IPS-NIHi11 (cell line): ENCODE results near the gene OR2L8.

Source experiments
- DNase-seq: peaks from one replicate; pipeline ENCODE4 v3.0.0; 2012; ENCODE audit warnings: mixed read lengths, low spot score

Gene OR2L8

GRCh38 chr1:247948558-247948957 lies at the start of gene OR2L8:
Gene OR2L8, plus strand, starts transcription at chr1:247948858. Its CDS starts 0 bp downstream, at chr1:247948858.
- no peak for DNase-seq

GRCh38 chr1:247904122-247904521 lies 44.5 kb upstream of the OR2L8 start:
- no peak for DNase-seq

- DNase-seq: no peak
Observed at GRCh38 chr1:247905181-247905580, 43.5 kb upstream of the OR2L8 start.

DNA sequence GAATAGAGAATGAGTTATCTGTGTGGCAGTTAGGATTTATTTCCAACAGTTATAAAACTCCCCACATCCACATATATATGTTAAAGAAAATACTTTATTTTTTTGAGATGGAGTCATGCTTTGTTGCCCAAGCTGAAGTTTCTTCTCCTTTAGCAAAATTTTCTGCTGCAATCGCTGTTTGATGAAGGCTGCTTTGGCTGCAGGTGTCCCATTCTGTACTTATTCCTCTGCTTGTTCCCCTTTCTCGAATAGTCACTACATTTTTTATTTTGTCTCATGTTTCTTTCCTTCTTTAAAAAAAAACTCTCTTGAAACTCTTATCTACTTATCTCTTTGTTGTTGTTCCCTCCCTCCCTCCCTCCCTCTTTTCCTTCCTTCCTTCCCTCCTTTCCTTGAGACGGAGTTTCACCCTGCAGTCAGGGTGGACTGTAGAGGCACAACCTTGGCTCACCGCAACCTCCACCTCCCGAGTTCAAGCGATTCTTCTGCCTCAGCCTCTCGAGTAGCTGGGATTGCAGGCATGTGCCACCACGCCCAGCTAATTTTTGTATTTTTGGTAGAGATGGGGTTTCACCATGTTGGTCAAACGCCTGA lies 42.7 kb upstream of the OR2L8 start:
- no peak for DNase-seq

DNA sequence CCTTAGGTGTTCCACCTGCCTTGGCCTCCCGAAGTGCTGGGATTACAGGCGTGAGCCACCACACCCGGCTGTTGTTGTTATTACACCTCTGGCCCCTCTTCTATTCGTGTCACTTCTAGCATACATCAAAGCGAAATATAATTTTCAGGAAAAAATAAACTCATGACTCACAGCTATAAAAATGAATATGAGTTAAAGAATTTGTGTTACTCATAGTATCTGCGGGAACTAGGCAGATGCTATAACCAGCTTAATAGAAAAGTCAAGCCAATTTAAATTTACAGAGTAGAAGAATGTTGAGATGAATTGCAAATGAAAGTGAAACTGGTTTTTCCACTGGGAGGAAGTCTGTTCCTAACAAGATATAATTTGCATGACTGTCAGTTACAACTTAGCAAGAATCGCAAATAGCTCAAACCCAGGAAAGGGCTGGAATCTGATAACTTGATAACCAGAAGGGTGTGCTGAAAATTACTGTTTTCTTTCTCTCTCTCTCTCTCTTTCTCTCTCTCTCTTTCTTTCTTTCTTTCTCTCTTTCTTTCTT lies 42.1 kb upstream of the OR2L8 start:
- DNase-seq: no peak

DNA sequence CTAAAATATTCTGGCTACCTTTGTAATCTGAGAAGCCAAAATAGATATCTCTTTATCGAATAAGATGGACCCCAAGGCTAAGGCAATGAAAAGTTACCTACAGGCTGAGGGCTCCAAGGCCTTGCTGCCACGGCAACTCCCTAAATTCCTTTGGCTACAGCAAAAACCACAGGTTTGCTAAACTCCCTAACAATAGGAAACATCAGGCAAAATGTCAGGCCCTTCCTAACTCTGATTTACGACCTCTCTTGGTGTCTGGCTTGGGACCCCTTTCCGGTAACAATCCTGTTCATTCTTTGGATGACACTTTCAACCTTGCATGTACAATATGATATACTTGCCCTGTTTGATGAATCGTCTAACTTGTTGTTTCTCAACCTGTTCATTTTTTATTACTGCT lies 39.9 kb upstream of the OR2L8 start:
- no peak for DNase-seq

GRCh38 chr1:247913786-247914185 lies 34.9 kb upstream of the OR2L8 start:
- DNase-seq: no peak

GRCh38 chr1:247914941-247915662 lies 33.6 kb upstream of the OR2L8 start:
- no peak for DNase-seq

- DNase-seq: no peak
Observed at GRCh38 chr1:247919952-247920351, 28.7 kb upstream of the OR2L8 start, which contains the start of gene OR2T8. Gene OR2T8, plus strand, starts transcription at chr1:247920252. Its CDS starts 766 bp downstream, at chr1:247921018.

DNA sequence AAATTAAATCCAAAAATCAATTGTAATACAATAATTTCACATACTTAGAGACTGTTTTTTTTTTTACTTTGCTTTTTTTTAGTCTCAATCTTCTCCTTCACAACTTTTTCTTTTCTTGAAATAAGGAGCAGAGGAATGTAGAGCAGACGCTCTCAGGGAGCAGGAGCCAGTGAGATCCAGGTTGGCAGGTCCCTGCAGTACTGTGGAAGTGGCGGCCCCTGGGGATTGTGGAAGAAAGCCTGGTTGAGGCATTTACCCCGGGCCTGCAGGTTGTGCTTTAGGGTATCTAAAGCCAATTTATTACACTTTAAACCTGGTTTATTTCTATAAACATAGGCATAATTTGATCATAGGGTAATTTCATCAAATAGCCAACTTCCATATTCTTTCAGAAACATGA lies 24.7 kb upstream of the OR2L8 start:
- DNase-seq: no peak

DNA sequence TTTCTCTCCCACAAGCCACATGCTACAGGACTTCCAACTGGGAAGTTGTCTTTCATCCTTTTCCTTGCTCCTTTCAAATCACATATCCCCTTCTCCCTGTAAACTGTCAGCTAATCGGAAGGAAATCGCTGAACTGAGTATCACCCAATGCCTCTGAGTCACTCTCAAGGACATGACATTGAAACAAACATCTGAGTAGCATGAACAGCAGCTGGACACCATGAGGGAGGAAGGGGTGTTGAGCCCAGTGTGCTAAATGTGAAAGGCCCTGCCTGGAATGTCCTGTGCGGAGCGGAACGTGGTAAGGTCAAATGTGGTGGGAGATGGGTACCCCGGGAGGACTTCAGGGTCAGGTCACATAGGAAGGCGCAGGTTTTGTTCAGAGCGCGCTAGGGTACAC lies 23.8 kb upstream of the OR2L8 start, which contains the start of gene OR2AJ1:
TSS of gene OR2AJ1 (plus strand) at position 22 of the 400 bp plus-strand sequence. CDS start 8,880 bp downstream, outside the sequence.
- no peak for DNase-seq

DNA sequence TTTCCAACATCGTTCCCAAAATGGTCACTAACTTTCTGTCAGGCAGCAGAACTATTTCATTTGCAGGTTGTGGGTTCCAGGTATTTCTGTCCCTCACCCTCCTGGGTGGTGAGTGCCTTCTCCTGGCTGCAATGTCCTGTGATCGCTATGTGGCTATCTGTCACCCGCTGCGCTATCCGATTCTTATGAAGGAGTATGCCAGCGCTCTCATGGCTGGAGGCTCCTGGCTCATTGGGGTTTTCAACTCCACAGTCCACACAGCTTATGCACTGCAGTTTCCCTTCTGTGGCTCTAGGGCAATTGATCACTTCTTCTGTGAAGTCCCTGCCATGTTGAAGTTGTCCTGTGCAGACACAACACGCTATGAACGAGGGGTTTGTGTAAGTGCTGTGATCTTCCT lies 14.7 kb upstream of the OR2L8 start:
- no peak for DNase-seq

- DNase-seq: no peak
Observed at GRCh38 chr1:247935781-247936180, 12.9 kb upstream of the OR2L8 start.

- DNase-seq: no peak
Observed at GRCh38 chr1:247936415-247936814, 12.2 kb upstream of the OR2L8 start.

DNA sequence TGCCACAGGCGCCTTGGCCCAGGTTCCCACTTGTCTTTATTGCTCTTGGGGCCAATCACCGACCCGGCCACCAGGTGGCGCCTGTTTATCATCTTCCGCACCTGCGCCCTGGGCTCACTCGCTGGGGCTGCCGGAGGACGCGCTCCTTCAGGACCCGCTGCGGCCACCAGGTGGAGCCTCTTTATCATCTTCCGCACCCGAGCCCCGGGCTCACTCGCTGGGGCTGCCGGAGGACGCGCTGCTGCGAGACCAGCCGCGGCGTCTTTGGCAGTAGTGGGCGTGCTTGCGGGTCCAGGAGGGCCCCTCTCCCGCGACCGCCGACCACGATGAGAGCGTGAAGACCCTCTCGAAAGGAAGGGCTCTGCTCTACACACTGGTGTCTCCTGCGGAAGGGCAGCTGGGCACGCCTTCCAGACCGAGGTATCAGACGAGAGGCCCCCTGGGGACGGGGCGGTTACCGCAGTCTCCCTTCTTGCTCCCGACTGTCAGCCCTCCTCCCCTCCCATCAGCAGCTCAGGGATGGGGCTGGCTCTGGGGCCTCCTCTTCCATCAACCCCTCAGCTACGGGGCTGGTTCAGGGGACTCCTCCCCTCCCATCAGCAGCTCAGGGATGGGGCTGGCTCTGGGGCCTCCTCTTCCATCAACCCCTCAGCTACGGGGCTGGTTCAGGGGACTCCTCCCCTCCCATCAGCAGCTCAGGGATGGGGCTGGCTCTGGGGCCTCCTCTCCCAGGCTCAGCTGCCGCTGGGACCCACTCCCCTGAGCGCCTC lies 11.5 kb upstream of the OR2L8 start:
- DNase-seq: peak; percentile 19

- DNase-seq: no peak
Observed at GRCh38 chr1:247942624-247943023, 6.0 kb upstream of the OR2L8 start.

DNA sequence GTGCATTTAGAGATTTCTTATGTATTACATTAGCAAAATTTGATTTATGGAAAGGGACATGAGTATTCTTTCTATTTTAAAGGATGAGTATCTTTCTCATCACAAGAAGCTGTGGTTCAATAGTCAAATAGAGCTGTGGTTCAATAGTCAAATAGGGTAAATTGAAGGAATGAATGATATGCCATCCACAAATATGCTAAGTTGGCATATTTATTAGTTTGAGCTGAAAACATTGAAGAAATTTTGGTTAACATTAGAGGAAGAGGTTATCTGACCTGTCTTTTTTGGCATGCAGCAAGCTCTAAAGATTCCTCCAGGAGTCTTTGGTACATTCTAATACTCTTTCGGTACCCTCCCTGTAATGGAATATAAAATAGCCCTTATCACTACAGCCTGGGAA lies 4.8 kb downstream of the OR2L8 start:
- DNase-seq: no peak

DNA sequence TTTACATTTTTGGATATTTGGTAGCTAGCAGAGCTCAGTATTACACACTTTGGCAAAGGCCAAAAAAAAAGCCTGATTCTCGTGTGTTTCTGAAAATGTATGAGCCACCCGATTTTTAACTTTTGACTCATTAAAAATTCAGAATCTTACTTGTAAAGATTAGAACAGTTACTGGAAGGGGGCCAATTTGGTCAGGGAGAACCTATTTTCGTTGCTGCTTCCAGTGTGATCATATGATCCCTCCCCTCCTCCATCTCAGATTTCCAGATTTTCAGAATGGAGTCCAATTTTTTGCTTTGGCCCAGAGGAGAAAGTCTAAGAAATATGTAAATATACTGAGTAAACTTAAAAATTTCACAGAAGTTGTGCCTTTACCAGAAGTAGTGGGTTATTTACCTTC lies 13.1 kb downstream of the OR2L8 start:
- no peak for DNase-seq

DNA sequence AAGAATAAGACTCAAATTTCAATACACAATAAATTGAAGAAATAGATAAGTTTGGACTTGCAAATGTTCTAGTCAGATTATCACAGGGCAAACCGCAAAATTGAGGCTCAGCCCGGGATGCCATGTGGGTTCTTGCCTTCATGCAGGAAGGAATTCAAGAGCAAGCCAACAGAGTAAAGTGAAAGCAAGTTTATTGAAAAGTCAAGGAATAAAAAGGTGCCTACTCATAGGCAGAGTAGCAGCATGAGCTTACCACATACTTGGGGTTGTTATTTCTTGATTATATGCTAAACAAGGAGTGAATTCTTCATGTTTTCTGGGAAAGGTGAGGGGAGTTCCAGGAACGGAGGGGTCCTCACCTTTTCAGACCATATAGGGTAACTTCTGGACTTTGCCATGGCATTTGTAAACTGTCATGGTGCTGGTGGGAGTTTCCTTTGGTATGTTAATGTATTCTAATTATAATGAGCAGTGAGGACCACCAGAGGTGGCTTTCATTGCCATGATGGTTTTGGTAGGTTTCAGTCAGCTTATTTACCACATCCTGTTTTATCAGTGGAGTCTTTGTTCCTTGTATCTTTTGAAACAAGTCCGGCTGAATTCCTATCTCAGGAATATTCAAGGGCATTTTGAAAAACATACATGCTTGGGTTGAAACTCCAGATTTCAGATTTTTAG lies 14.4 kb downstream of the OR2L8 start:
- no peak for DNase-seq

DNA sequence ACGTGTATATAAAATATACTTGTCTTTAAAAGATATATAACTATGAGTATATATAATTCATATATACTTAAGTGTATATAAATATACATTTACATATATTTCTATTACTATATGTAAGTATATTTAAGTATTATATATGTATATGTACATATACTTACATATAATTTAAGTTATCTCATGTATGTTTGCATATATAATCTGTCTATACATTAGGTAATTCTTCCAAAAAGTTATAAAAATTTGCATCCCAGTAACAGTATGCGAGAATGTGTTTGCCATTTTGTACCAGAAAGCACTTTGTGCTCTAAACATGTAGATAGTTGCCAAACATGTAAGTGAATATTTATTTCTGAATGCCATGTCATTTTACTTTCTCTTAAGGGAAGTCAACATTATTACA lies 16.3 kb downstream of the OR2L8 start, which contains the start of gene OR2AK2:
TSS of gene OR2AK2 (plus strand) at position 301 of the 400 bp plus-strand sequence. CDS start 144 bp downstream, outside the sequence.
- no peak for DNase-seq

- DNase-seq: no peak
Observed at GRCh38 chr1:247966532-247967204, 18.0 kb downstream of the OR2L8 start.
